ENCODE data around the gene KLHL22.

GRCh38 chr22:20484948-20485683 is 10.5 kb downstream of the KLHL22 start:
- TF ChIP-seq CTCF (IDR thresholded peaks at IDR 0.05; ENCODE audit: low read depth, low read length) (no peak), EZH2phosphoT487 (IDR thresholded peaks at IDR 0.05; ENCODE audit: low read depth) (no peak)
